Measurements from ENCODE around the gene RAC2.

RAC2 gene

GRCh38 chr22:37275134-37275533 is 31.1 kb upstream of the RAC2 start:
- DNase-seq: no peak

GRCh38 chr22:37274380-37274862 is 30.4 kb upstream of the RAC2 start:
- DNase-seq: no peak

GRCh38 chr22:37273846-37274225 is 29.8 kb upstream of the RAC2 start:
- DNase-seq: no peak

GRCh38 chr22:37273126-37273845 is 29.2 kb upstream of the RAC2 start:
- DNase-seq: no peak

- no peak for DNase-seq
Measured at GRCh38 chr22:37270928-37271650, 27.0 kb upstream of the RAC2 start.

- DNase-seq: no peak
Measured at GRCh38 chr22:37269936-37270678, 26.0 kb upstream of the RAC2 start.

GRCh38 chr22:37267661-37268413 is 23.8 kb upstream of the RAC2 start:
- DNase-seq: no peak

GRCh38 chr22:37267135-37267587 is 23.1 kb upstream of the RAC2 start:
- DNase-seq: no peak

- no peak for DNase-seq
Measured at GRCh38 chr22:37266581-37267134, 22.6 kb upstream of the RAC2 start.

GRCh38 chr22:37263966-37264887 is 20.2 kb upstream of the RAC2 start:
- DNase-seq: no peak

- DNase-seq: no peak
Measured at GRCh38 chr22:37262346-37262745, 18.3 kb upstream of the RAC2 start.

- peak; percentile 31 for DNase-seq
Measured at GRCh38 chr22:37260901-37261336, 16.9 kb upstream of the RAC2 start.

- peak; percentile 30 for DNase-seq
Measured at GRCh38 chr22:37260155-37260795, 16.2 kb upstream of the RAC2 start.

- no peak for DNase-seq
Measured at GRCh38 chr22:37259540-37260029, 15.5 kb upstream of the RAC2 start.

GRCh38 chr22:37258753-37259401 is 14.8 kb upstream of the RAC2 start:
- no peak for DNase-seq

GRCh38 chr22:37258005-37258752 is 14.1 kb upstream of the RAC2 start:
- DNase-seq: no peak

GRCh38 chr22:37256075-37256726 is 12.1 kb upstream of the RAC2 start:
- no peak for DNase-seq

GRCh38 chr22:37255558-37256006 is 11.5 kb upstream of the RAC2 start:
- no peak for DNase-seq

GRCh38 chr22:37254867-37255233 is 10.8 kb upstream of the RAC2 start:
- no peak for DNase-seq

Data from NCI-H345 (cell line).